HG02759 (cell line): Measurements from ENCODE around the gene FAM81A.

Source experiments
- ATAC-seq: cut with Tn5 transposase; IDR thresholded peaks from one replicate; pipeline ENCODE4 v1.9.1; 2021; ENCODE audit warnings: mild to moderate bottlenecking, moderate library complexity; ENCODE audit not compliant: unreplicated experiment

Gene FAM81A

DNA sequence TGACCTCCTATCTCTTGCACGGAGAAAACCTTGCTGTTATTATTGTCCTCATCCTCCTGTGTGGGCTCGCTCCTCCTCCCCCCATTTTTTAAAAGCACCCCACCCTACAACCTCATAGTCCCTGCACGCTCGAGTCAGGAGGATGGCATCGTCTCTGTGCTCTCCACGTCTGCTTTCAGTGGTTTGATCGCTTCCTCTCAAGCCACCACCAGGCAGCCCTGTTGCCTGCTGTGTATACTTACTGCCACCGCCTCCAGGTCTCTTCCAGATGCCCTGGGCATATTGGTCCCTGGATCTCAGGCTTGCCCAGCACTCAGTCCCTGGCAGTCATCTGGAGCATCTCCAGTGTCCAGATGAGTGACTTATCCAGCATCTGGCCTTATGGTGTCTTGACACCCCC is 131.5 kb downstream of the FAM81A start:
- ATAC-seq, result no peak

DNA sequence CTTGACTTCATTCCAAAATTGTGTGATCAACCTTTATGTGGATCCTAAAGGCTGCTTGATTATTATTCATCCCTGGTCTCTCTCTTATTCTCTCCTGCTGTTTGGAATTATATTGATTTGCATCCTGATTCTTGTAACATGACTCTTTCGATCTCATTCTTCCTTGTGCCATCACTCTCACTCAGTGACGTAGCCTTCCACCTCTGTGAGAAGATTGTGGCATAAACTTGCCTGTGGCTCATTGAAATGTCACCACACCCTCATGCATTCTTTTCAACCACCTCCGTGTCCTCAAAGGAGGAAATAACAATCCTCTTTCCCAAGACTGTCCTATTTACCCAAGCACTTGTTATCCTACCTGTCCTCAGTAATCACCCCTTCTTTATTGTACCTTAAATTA is 132.3 kb downstream of the FAM81A start:
- no peak for ATAC-seq

- ATAC-seq, result no peak
Measured at GRCh38 chr15:59571606-59572005, 133.6 kb downstream of the FAM81A start.
